A673 (cell line): ENCODE measurements around the gene NRN1.

Experiments
- EZH2 ChIP-seq: fragments of 200-600 bp; sonication (generic); IDR thresholded peaks from 2 replicates; pipeline ENCODE4 v1.6.1; 2017; ENCODE audit warnings: borderline replicate concordance, low read depth, mild to moderate bottlenecking, mixed read lengths, antibody characterized with exemption, low read length; ENCODE audit not compliant: poor library complexity, severe bottlenecking
- TF ChIP-seq, protein P1 (sequence below): fragments of 300-800, 200-600 bp; sonication (generic); conservative IDR thresholded peaks from 2 replicates; pipeline ENCODE4 v1.5.1; 2017; ENCODE audit warnings: low read depth, mild to moderate bottlenecking, antibody characterized with exemption, low read length, moderate library complexity, mixed read lengths

DNA sequence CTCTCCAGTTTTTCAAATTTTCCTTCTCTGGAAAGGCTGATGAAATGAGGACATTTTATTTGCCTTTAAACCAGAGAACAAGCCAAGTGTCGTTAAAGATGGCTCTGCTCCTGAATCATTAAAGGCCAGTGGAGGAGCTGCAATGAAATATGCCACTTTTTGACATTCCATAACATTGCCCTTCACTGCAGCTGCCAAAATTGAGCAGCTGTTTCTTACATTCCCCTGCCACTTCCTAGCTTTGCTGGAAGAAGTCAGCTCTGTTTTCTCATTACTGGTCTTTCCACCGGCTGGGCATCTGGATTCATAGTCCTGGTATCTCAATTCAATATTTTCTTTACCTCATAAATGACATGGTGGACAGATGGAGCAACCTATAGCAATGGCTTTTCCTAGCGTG, 45.5 kb upstream of the NRN1 start:
- TF ChIP-seq, protein P1, sequence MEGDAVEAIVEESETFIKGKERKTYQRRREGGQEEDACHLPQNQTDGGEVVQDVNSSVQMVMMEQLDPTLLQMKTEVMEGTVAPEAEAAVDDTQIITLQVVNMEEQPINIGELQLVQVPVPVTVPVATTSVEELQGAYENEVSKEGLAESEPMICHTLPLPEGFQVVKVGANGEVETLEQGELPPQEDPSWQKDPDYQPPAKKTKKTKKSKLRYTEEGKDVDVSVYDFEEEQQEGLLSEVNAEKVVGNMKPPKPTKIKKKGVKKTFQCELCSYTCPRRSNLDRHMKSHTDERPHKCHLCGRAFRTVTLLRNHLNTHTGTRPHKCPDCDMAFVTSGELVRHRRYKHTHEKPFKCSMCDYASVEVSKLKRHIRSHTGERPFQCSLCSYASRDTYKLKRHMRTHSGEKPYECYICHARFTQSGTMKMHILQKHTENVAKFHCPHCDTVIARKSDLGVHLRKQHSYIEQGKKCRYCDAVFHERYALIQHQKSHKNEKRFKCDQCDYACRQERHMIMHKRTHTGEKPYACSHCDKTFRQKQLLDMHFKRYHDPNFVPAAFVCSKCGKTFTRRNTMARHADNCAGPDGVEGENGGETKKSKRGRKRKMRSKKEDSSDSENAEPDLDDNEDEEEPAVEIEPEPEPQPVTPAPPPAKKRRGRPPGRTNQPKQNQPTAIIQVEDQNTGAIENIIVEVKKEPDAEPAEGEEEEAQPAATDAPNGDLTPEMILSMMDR: no peak
- no peak for TF ChIP-seq EZH2
